Stimulated activated CD4-positive, alpha-beta T cell treated with anti-CD3 and anti-CD28 coated beads, Interleukin-4, amount 100 ng/mL, for 48 hours (primary cell): ENCODE data around the gene C3orf20.
A peak's percentile ranks its signal among the peaks of the same experiment; 100 is the strongest.

ENCODE experiments used
- DNase-seq, 2 donors: peaks; one replicate each; pipeline ENCODE4 v3.0.0-alpha.2; 2020; ENCODE audit warnings: low read depth in 2 of 2

Gene C3orf20

GRCh38 chr3:14674841-14675240, at the start of gene C3orf20:
C3orf20 (plus strand) TSS chr3:14675141; CDS start chr3:14682714, 7,573 bp downstream.
- DNase-seq = no peak

- DNase-seq = no peak
Observed at GRCh38 chr3:14625443-14625842, 49.5 kb upstream of the C3orf20 start.

GRCh38 chr3:14627815-14628214, 47.1 kb upstream of the C3orf20 start:
- no peak for DNase-seq

- no peak for DNase-seq
Observed at GRCh38 chr3:14628406-14628805, 46.5 kb upstream of the C3orf20 start.

- no peak for DNase-seq
Observed at GRCh38 chr3:14630404-14631100, 44.4 kb upstream of the C3orf20 start.

GRCh38 chr3:14631101-14631497, 43.8 kb upstream of the C3orf20 start:
- no peak for DNase-seq

GRCh38 chr3:14631687-14632441, 43.1 kb upstream of the C3orf20 start:
- no peak for DNase-seq

DNA sequence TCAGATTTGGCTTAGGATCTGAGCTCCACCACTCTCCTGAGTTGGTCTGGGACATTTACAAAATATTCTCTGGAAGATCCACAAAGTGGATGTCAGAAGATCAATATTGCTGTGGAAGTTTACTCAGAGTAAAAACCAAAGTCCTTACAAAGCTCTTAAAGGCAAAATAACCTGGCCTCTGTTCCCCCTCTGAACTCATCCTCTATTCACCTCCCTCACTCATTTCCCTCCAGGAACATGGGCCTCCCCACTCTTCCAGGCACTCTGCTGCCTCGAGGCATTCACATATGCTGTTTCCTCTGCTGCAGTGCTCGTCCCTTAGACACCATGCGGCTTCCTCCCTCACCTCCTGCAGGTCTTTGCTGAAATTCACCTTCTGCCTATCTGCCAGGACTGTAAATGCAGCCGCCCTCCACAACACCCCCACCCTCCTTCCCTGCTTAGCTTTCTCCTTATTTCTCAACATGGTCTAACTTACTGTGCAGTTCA, 42.5 kb upstream of the C3orf20 start:
- no peak for DNase-seq

GRCh38 chr3:14633417-14633816, 41.5 kb upstream of the C3orf20 start:
- no peak for DNase-seq

DNA sequence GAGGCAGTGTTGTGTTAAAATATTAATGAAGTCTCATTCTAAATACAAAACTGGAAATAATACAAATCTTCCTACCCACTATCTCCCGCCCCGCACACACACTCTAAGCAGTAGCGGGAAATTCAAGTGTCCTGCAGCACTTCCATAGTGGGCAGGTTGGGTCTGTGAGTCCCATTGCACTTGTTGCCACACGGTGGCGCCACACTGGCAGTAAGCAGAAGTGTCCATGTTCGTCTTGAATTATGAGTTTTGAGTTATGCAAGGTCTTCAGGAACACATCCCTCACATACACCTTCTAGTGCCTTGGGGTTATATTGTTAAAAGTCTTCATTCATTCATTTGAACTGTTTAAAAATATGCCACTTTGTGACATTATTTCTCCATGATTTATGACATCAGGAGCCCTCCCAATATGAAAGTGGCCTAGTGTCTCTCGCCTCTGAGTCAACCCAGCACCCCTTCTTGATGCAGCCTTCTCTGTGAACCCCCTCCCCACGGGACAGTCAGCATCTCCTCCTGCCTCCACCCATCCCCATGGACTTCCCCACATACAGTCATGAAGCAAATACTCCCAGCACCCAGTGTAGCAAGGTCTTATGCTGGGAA, 41.0 kb upstream of the C3orf20 start:
- peak; percentile 38 to 50 for DNase-seq

DNA sequence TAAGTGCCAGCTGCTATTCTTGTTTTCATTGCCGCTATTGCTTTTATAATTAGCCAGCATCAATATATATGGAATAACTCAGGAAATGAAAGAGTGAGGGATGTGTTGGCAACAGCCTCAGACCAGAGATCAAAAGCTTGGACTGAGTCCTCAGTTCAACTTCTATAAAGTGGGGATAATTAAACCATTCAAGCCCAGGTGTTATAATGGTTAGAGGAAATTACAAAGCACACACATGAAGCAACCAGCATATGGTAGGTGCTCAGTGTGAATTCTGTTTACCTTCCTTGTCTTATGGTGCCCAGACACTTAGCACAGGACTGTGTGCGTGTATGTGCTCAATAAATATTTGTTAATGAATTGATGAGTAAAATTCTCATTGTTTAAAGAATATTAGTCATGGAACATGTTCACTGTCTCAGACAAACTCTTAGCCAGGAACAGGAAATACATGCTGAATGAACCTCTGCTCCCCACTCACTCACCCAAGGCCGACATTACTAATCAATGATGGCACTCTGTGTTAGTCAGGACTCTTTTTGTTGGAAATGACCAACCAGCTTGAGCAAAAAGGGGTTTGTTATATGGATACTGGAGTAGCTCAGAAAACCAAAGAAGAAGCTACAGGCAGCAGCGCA, 40.1 kb upstream of the C3orf20 start:
- no peak for DNase-seq

GRCh38 chr3:14636496-14637087, 38.3 kb upstream of the C3orf20 start:
- no peak for DNase-seq

DNA sequence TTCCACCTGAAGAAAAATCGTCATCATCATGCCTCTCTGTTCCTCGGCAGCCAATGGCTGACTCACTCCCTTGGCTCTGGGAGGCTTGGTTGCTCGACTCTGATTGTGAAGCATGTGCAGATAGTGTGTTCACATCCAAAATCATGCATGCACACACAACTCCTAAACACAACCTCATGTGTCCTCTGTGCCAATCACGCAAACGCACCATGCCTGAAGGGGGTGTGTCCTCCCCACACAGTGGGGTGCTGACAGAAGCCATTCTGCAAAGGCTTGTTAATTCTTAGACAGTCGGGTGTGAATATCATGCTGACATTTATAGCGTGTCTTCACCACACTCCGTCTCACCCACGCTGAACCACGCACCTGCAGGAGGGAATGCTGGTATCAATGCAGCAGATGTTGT, 34.8 kb upstream of the C3orf20 start:
- DNase-seq = no peak

- DNase-seq = no peak
Observed at GRCh38 chr3:14640734-14641133, 34.2 kb upstream of the C3orf20 start.

- DNase-seq = no peak
Observed at GRCh38 chr3:14641346-14641745, 33.6 kb upstream of the C3orf20 start.

GRCh38 chr3:14645453-14645852, 29.5 kb upstream of the C3orf20 start:
- no peak for DNase-seq

GRCh38 chr3:14646131-14646573, 28.8 kb upstream of the C3orf20 start:
- no peak for DNase-seq

- no peak for DNase-seq
Observed at GRCh38 chr3:14646589-14647413, 28.1 kb upstream of the C3orf20 start.

DNA sequence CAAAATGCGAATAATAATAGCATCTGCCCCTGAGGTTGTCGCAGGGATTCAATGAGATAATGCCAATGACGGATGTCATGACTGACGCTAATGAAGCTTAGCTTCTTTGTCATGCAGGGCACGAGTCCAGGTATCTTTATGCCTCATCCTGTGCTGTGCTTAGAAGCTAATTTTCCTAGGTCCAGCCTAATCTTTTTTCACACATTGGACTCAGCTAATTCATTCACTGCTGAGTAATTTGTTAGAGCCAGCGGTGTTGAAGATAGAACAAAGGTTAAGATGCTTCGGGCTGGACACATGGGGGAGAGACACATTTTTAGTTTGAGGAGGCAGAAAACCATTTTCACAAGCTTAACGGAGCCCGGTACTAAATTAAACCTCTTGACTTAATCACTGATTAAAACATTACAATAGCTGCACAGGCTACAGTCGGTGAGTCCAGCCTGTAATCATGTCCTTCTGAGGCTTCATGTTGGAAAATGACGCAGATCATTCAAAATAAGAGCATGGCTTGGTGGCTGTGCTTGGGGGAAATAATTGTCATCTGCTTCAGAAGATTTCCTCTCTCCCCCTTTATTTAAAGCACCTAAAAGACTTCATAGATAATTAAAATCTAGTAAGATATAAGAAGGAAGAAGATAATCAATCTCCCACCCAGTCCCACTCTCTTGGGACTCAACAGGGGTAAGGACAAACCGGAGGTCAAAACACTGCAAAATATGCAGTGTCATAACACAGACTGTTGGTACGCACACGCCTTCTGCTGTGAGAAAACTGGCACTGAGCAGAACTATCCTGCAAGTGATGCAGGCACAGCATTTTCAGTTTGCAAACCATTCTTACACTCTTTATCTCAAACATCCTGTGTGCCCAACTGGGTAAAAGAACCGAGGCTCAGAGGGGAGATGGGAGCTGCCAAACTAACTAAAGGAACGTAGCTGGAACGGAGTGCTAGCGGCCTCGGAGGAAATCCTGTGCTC, 26.7 kb upstream of the C3orf20 start:
- no peak for DNase-seq

DNA sequence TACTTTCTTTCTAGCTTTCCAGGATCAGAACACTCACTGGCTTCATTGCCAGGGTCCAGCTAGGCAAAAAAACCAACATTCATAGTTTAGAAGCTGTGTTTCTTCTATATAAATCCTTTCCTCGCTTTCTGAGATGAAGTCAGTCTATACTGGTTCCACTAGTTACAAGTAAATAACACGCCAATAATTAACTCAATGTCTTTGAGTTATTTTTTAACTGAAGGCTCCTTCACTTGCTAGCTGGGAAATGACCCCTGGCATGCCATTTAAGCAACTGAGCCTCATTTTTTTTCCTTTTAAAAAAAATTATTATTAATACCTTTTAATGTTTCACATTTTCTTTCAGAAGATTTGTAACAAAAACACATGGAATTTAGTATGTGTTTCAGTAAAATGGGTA, 25.5 kb upstream of the C3orf20 start:
- no peak for DNase-seq
